Colonic mucosa (tissue), 4 donors: Measurements from ENCODE around the gene HSPA9. TPM values are rescaled to one million over a fixed set of nuclear protein-coding genes. Genes with fewer than 3 reads are reported as not detected.

Experiments
- DNase-seq: peaks from one replicate; pipeline ENCODE4 v3.0.0-alpha.2; 2020
- H3K27ac ChIP-seq: fragments of 200-600 bp; one replicate; pipeline ENCODE4 v1.8.0; 2021
- H3K27me3 ChIP-seq: fragments of 200-600 bp; one replicate; pipeline ENCODE4 v1.8.0; 2021
- H3K36me3 ChIP-seq: fragments of 200-600 bp; one replicate; pipeline ENCODE4 v1.8.0; 2021
- H3K4me1 ChIP-seq: fragments of 200-600 bp; one replicate; pipeline ENCODE4 v1.8.0; 2021; ENCODE audit warnings: mild to moderate bottlenecking
- H3K4me3 ChIP-seq: fragments of 200-600 bp; one replicate; pipeline ENCODE4 v1.8.0; 2021
- H3K9ac ChIP-seq, 2 donors: one replicate each; pipeline ENCODE4 v1.7.0; 2013; ENCODE audit warnings: control low read depth in 2 of 2, low read depth in 2 of 2, low read length in 2 of 2
- H3K9me3 ChIP-seq: fragments of 200-600 bp; one replicate; pipeline ENCODE4 v1.8.0; 2021
- intact Hi-C: fragments of 100-400 bp; cut with DNase I; formaldehyde crosslinking; loops from one replicate; pipeline ENCODE4 v1.14.1; 2022
- total RNA-seq, 2 donors: library from RNA; stranded (reverse); fragmentation: NEBNext Ultra II Directional in 1 of 2; extraction: Animal tissue kit (Norgen Biotek cat#: 25700) in 1 of 2; gene quantifications; one replicate each; pipeline ENCODE4 v1.2.1, GENCODE V29; 2021
- TF ChIP-seq, protein P1 (sequence below): fragments of 200-600 bp; IDR thresholded peaks from one replicate; pipeline ENCODE4 v1.8.0; 2022; ENCODE audit warnings: antibody characterized with exemption, mild to moderate bottlenecking
- donor health status: healthy.
- donor health status: DM: no; HTN: no; CAD: no.
- donor health status: DM: no; HTN: no; CAD: no.

HSPA9 gene
- total RNA-seq, 2 donors from 2014 or later: 196 to 289 TPM

DNA sequence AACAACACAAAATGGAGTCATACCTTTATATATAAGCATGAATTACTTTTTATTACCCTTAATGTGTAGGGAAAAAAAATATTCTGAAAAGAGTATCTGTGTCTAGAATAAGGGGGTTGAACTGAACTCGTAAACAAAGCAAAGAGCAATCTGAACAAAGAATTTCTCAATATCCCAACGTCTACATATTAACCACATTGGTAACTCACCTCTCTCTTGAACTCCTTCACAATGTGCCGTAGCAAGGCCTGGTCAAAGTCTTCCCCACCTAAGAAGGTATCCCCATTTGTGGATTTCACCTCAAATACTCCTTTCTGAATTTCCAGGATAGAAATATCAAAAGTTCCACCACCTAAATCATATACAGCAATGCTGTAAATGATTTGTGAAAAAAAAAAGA is 8.4 kb downstream of the HSPA9 start:
- no peak overlapping the region for H3K4me3 ChIP-seq
- H3K27me3 ChIP-seq: no peaks in the 10 kb centered on the region
- intact Hi-C loops: no loop called here
- H3K4me1 ChIP-seq: no peaks in the 10 kb centered on the region
- no peaks in the 10 kb centered on the region for H3K9me3 ChIP-seq
- H3K36me3 ChIP-seq: peaks cover 29% of the 10 kb centered on the region
- no peak overlapping the region for H3K9ac ChIP-seq
- no peak overlapping the region for H3K27ac ChIP-seq
- no peak for DNase-seq
- TF ChIP-seq, protein P1, sequence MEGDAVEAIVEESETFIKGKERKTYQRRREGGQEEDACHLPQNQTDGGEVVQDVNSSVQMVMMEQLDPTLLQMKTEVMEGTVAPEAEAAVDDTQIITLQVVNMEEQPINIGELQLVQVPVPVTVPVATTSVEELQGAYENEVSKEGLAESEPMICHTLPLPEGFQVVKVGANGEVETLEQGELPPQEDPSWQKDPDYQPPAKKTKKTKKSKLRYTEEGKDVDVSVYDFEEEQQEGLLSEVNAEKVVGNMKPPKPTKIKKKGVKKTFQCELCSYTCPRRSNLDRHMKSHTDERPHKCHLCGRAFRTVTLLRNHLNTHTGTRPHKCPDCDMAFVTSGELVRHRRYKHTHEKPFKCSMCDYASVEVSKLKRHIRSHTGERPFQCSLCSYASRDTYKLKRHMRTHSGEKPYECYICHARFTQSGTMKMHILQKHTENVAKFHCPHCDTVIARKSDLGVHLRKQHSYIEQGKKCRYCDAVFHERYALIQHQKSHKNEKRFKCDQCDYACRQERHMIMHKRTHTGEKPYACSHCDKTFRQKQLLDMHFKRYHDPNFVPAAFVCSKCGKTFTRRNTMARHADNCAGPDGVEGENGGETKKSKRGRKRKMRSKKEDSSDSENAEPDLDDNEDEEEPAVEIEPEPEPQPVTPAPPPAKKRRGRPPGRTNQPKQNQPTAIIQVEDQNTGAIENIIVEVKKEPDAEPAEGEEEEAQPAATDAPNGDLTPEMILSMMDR: no peak

DNA sequence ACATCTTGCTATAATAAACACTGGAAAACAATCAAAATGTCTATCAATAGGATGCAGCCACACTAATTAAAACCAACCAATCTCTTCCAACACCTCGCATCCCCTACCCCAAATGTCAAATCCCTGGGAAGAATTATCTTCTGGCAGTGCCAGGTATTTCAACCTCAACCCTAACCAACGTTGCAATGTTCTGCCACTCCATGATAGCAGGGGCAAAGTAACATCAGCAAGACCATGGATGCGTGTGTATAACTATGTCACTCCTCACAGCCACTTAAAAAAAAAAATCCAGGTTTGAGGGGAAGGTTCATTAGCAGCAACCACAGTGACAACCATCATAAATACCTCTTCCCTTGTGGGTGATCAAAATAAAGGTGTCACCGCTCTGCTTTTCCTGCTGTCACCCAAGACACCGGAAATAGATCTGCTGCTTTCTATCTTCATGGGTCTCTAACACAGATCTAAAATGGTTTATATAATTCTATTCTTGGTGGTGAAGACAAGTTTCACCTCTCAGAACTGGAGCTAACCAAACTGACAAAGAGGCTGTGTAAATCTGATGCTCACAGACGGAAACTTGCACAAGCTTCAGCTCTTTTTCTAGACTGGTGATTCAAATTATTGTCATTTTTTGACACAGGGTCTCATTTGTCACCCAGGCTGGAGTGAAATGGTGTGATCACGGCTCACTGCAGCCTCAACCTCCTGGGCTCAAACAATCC is 9.9 kb downstream of the HSPA9 start:
- Histone ChIP-seq H3K9ac (no peak overlapping the region), H3K27ac (no peak overlapping the region), H3K4me1 (no peaks in the 10 kb centered on the region), H3K27me3 (no peaks in the 10 kb centered on the region), H3K9me3 (no peaks in the 10 kb centered on the region), H3K4me3 (no peak overlapping the region), H3K36me3 (peaks cover 26% of the 10 kb centered on the region)
- TF ChIP-seq, protein P1: no peak
- no peak for DNase-seq
- intact Hi-C loops: no loop called here

DNA sequence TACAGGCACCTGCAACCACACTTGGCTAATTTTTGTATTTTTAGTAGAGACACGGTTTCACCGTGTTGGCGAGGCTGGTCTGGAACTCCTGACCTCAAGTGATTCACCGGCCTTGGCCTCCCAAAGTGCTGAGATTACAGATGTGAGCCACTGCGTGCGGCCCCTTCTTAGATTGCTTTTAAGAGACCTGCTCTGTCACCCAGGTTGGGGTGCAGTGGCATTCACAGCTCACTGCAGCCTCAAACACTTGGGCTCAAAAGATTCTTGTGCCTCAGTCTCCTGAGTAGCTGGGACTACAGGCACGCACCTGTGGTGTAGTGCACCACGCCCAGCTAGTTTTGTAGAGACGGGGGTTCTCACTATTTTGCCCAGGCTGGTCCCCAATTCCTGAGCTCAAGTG is 11.0 kb downstream of the HSPA9 start:
- H3K27ac ChIP-seq: no peak overlapping the region
- H3K9me3 ChIP-seq: no peaks in the 10 kb centered on the region
- peaks cover 30% of the 10 kb centered on the region for H3K36me3 ChIP-seq
- no peaks in the 10 kb centered on the region for H3K4me1 ChIP-seq
- intact Hi-C loops: no loop called here
- DNase-seq: no peak
- TF ChIP-seq, protein P1: no peak
- H3K27me3 ChIP-seq: no peaks in the 10 kb centered on the region
- H3K4me3 ChIP-seq: no peak overlapping the region
- H3K9ac ChIP-seq: no peak overlapping the region

DNA sequence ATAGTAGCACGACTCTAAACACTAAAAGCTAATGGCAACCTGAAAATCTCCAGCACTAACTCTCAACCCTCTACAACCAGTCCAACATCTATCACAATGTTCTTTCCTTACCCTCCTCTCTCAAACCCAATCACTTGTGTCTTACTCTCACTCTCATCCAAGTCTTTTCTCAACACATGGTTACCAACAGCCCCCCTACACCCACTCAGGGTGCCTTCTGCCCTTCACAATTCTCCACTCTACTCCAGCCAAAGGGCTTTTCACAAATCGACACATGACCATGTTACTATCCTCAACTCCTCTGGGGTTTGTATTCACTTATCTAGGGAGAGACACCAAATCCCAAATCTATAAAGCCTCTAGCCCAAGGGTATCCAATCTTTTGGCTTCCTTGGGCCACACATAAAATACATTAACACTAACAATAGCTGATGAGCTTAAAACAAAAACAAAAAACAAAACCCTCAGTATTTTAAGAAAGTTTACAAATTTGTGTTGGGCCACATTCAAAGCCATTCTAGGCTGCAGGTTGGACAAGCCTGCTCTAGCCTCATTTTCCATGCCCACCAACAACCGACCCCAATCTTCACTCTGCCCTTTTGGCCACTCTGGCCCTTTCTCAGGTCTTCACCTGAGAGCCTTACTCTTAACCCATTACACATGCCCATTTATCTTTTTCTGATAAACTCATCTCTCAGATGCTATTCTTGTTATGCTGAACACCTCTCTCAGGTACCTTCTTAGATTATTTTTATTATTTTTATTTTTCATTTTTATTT is 11.7 kb downstream of the HSPA9 start:
- TF ChIP-seq, protein P1: no peak
- peaks cover 33% of the 10 kb centered on the region for H3K36me3 ChIP-seq
- no peaks in the 10 kb centered on the region for H3K4me1 ChIP-seq
- no peak for DNase-seq
- H3K27me3 ChIP-seq: no peaks in the 10 kb centered on the region
- H3K4me3 ChIP-seq: no peak overlapping the region
- no peaks in the 10 kb centered on the region for H3K9me3 ChIP-seq
- H3K9ac ChIP-seq: no peak overlapping the region
- H3K27ac ChIP-seq: no peak overlapping the region
- intact Hi-C loops: no loop called here

DNA sequence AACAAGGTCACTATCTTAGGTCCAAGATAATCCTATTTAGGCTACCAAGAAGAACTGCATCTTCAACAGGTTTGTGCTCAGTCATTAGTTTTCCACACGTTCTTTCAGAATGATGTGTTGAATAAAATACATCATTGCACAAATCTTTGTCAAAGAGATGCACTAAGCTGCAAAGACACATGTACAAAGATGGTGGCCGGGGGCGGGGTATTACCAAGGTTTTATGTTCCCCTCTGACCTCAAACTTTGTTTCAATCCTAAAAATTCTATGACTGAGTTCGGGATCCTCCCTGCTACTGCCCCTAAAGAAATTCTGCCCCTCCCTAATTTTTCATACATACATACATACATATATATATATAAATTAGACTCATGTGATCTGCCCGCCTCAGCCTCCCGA is 14.2 kb downstream of the HSPA9 start:
- no peaks in the 10 kb centered on the region for H3K4me1 ChIP-seq
- H3K9me3 ChIP-seq: no peaks in the 10 kb centered on the region
- H3K9ac ChIP-seq: no peak overlapping the region
- TF ChIP-seq, protein P1: no peak
- H3K36me3 ChIP-seq: peaks cover 47% of the 10 kb centered on the region
- H3K27me3 ChIP-seq: no peaks in the 10 kb centered on the region
- H3K4me3 ChIP-seq: no peak overlapping the region
- intact Hi-C loops: no loop called here
- no peak for DNase-seq
- no peak overlapping the region for H3K27ac ChIP-seq
